ENCODE data around the gene TBC1D3.
"Not testable (repeated sequence)": the region's sequence is repeated elsewhere in the genome, so short reads cannot be mapped to it uniquely, and the experiment has no call there.

DNA sequence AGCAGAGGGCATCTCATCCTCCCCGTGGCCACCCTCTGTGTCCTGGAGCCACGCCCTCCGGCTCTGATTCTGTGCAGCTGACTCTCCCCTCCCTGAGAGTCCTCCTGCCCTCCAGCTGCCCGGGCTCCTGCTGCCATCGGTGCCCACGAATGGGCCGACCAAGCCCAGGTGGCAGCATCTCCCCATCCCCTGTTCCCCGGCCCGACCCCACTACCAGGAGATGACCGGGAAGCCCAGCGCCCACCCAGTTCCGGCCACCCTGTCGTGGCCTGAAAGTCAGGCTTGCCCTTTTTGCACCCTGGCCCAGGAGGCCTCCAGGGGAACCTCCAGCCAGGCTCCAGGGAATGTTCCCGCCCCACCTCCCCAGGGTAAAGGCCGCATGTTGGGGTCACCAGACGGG is 57.5 kb downstream of the TBC1D3 start:
- TF ChIP-seq, protein P1, sequence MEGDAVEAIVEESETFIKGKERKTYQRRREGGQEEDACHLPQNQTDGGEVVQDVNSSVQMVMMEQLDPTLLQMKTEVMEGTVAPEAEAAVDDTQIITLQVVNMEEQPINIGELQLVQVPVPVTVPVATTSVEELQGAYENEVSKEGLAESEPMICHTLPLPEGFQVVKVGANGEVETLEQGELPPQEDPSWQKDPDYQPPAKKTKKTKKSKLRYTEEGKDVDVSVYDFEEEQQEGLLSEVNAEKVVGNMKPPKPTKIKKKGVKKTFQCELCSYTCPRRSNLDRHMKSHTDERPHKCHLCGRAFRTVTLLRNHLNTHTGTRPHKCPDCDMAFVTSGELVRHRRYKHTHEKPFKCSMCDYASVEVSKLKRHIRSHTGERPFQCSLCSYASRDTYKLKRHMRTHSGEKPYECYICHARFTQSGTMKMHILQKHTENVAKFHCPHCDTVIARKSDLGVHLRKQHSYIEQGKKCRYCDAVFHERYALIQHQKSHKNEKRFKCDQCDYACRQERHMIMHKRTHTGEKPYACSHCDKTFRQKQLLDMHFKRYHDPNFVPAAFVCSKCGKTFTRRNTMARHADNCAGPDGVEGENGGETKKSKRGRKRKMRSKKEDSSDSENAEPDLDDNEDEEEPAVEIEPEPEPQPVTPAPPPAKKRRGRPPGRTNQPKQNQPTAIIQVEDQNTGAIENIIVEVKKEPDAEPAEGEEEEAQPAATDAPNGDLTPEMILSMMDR (IDR thresholded peaks at IDR 0.05; ENCODE audit: low read depth, low read length, missing input control) = not testable (repeated sequence)
- not testable (repeated sequence) for TF ChIP-seq REST (IDR thresholded peaks at IDR 0.05); ATF3 (IDR thresholded peaks at IDR 0.05); SP1 (IDR thresholded peaks at IDR 0.05); TAF1 (conservative IDR thresholded peaks at IDR 0.05); JUND (IDR thresholded peaks at IDR 0.05); RAD21 (IDR thresholded peaks at IDR 0.05); FOXA1 (IDR thresholded peaks at IDR 0.05); RXRA (IDR thresholded peaks at IDR 0.05); GABPA (IDR thresholded peaks at IDR 0.05 in 1 of 2, conservative IDR thresholded peaks at IDR 0.05 in 1 of 2)
- TF ChIP-seq, protein P2, sequence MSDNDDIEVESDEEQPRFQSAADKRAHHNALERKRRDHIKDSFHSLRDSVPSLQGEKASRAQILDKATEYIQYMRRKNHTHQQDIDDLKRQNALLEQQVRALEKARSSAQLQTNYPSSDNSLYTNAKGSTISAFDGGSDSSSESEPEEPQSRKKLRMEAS (IDR thresholded peaks at IDR 0.05) = not testable (repeated sequence)

Data from liver (tissue), 3 donors.